Measurements from ENCODE around the gene LILRB3. TPM values are rescaled to one million over a fixed set of nuclear protein-coding genes. Genes with fewer than 3 reads are reported as not detected.
A peak's percentile ranks its signal among the peaks of the same experiment; 100 is the strongest.
"Not testable (repeated sequence)": the region's sequence is repeated elsewhere in the genome, so short reads cannot be mapped to it uniquely, and the experiment has no call there.

The LILRB3 gene
- total RNA-seq, 1 experiment from 2014 or later = not detected

DNA sequence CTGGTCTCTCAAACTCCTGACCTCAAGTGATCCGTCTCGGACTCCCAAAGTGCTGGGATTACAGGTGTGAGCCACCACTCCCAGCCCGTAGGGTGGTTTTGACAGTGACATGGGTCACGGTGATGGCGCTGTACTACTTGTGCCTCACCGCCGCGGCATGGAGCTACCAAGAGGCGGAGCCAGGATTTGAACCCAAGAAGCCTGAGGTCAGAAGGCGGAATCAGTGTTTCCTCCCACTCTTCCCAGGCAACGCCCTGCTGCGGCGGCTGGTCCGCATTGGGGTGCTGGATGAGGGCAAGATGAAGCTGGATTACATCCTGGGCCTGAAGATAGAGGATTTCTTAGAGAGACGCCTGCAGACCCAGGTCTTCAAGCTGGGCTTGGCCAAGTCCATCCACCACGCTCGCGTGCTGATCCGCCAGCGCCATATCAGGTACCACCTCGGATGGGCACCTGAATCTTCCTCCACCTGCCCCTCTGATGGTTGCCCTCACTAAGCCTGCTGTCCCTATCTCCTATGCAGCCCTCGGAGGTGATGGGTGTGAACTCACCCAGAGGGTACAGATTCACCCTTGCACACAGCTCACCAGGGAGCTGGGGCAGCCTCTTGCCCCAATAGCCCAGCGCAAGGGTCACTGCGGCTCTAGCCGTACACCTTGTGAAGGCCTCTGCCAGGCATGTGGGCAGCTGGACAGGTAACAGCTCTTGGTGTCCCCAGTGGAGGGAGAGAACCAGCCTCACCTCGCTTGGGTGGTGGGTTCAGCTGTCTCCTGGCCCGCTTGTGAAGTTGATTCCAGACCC lies 16.6 kb downstream of the LILRB3 start:
- Histone ChIP-seq H3K36me3 (peaks cover 92% of the 10 kb centered on the region), H3K4me3 (no peak overlapping the region), H3K27me3 (no peaks in the 10 kb centered on the region), H3K9me3 (no peaks in the 10 kb centered on the region)
- no peak for DNase-seq

DNA sequence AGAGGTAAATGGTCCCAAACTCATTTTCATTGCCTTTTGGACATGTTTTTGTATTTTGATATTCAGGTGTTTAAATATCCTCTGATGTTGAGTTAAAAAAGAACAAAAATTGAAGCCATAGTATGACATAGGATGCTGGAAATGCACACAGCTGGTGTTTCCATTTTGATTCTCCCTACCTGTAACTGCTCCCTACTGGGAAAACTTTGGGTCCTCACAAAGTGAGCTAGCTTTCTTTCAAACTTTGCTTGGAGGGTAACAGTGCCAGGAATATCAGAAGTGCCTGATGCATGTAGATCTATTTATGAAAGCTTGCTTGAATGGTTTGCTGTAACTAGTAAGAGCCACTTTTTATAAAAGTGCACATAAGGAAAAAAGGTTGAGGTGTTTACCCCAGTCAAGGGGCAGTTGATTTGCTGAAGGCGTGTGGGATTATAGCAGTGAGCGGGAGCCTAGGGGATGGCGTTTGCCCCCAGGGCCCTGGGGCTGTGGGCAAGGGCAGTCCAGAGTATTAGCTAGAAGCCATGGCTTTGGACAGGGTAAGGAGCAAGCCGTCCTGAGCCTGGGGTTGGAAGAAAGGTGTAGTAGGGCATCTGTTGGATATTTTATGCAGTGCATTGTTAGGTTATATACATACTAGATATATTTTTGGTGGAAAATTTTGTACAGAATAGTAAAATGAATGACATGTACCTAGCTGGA lies 17.9 kb downstream of the LILRB3 start:
- H3K9me3 ChIP-seq = no peaks in the 10 kb centered on the region
- no peak for DNase-seq
- H3K4me3 ChIP-seq = peak overlapping the region; percentile 82; the same call in 1 of the 2 replicates
- peaks cover 91% of the 10 kb centered on the region for H3K36me3 ChIP-seq
- H3K27me3 ChIP-seq = no peaks in the 10 kb centered on the region

DNA sequence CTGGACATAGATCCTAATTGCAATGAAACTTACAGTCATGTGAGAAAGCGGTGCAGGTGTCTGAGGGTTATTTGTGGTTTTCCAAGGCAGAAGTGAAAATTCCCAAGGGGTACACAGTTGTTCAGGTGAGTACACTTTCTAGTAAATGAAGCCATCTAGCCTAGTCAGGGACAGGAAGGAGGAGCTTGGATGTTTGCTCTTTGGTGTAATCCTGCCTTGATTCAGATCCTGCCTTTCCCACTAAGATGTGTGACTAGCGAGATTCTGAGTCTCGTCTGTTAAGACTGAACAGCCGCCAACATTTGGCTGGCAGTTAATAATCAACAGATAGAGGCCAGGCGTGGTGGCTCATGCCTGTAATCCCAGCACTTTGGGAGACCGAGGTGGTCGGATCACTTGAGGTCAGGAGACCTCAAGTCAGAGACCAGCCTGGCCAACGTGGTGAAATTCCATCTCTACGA lies 19.6 kb downstream of the LILRB3 start:
- H3K27me3 ChIP-seq = no peaks in the 10 kb centered on the region
- peaks cover 75% of the 10 kb centered on the region for H3K36me3 ChIP-seq
- H3K4me3 ChIP-seq = peak overlapping the region; percentile 82
- DNase-seq = peak; percentile 66
- H3K9me3 ChIP-seq = no peaks in the 10 kb centered on the region

DNA sequence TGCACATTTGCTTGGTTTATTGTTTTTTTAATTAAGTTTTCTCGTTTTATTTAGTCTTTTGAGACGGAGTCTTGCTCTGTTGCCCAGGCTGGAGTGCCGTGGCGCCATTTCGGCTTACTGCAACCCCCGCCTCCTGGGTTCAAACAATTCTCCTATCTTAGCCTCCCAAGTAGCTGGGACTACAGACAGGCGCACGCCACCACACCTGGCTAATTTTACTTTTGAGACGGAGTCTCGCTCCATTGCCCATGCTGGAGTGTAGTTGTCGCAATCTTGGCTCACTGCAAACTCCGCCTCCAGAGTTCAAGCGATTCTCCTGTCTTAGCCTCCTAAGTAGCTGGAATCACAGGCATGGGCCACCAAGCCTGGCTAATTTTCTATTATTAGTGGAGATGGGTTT lies 20.8 kb downstream of the LILRB3 start:
- Histone ChIP-seq H3K9me3 (no peaks in the 10 kb centered on the region), H3K36me3 (peaks cover 63% of the 10 kb centered on the region), H3K27me3 (no peaks in the 10 kb centered on the region), H3K4me3 (peak overlapping the region; percentile 82)
- DNase-seq = no peak

DNA sequence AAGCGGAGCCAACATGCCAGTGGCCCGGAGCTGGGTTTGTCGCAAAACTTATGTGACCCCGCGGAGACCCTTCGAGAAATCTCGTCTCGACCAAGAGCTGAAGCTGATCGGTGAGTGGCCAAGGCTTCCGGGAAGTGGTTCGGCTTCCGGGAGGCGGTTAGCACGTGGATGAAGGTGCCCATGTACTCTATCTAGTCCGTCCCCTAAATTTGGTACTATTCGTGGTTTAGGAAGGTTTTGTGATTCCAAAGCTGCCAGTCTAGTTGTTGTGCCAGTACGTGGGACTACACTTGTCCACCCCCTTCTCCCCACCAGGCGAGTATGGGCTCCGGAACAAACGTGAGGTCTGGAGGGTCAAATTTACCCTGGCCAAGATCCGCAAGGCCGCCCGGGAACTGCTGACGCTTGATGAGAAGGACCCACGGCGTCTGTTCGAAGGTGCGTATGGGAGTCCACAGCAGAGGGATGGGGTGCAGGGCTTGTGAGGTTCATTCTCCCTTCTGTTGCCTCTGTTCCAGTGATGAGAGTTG lies 21.6 kb downstream of the LILRB3 start:
- Histone ChIP-seq H3K4me3 (peak overlapping the region; percentile 82), H3K36me3 (peaks cover 56% of the 10 kb centered on the region), H3K9me3 (no peaks in the 10 kb centered on the region), H3K27me3 (no peaks in the 10 kb centered on the region)
- DNase-seq = no peak

DNA sequence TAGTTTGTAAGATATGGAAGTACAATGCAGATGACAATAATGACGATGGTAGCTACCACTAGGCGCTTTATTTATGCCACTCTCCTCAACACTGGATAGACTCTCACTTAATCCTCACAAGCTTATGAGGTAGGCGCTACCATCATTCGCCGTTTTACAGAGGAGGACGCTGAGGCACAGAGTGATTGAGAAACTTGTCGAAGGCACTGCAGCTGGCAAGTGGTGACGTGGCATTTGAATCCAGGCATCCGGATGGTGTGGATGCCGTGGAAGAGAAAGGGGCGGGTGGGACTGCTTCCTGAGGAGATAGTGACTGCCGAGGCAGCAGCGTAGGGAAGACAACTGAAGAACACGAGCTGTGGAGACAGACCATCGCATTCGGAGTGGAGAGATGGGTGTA lies 23.4 kb downstream of the LILRB3 start:
- DNase-seq = no peak
- Histone ChIP-seq H3K4me3 (no peak overlapping the region), H3K27me3 (no peaks in the 10 kb centered on the region), H3K36me3 (peaks cover 44% of the 10 kb centered on the region), H3K9me3 (no peaks in the 10 kb centered on the region)

DNA sequence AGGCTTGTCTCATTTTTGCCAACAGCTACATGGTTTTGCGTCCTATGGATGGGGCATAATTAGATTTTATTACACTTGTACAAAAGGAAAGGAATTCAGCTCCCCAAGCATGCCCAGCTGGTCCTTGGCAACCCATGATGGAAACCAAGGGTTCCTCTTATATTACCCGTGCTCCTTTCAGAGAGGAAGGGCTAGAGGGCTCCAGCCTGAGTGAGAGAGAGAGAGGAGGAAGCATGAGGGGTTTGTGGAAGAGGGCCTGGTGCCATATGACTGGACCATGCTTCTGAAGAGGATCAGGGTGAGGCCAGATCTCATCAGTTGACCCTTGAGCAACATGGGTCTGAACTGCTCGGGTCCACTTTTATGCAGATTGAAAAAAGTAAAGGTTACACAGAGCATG lies 25.7 kb downstream of the LILRB3 start:
- Histone ChIP-seq H3K9me3 (no peaks in the 10 kb centered on the region), H3K36me3 (peaks cover 36% of the 10 kb centered on the region), H3K27me3 (no peaks in the 10 kb centered on the region), H3K4me3 (no peak overlapping the region)
- no peak for DNase-seq

DNA sequence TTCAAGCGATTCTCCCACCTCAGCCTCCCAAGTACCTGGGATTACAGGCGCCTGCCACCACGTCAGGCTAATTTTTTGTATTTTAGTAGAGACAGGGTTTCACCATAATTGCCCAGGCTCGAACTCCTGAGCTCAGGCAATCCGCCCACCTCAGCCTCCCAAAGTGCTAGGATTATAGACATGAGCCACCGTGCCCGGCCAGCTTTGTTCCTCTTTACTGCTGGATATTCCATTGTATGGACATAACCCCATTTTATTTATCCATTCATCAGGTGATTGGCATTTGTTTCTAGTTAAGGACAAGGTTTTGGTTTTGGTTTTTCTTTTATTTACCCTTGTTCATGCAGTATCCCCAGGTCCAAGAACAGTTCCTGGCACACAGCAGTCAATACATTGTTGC lies 26.3 kb downstream of the LILRB3 start:
- H3K9me3 ChIP-seq = no peaks in the 10 kb centered on the region
- H3K36me3 ChIP-seq = peaks cover 31% of the 10 kb centered on the region
- no peaks in the 10 kb centered on the region for H3K27me3 ChIP-seq
- DNase-seq = peak; percentile 77
- no peak overlapping the region for H3K4me3 ChIP-seq

DNA sequence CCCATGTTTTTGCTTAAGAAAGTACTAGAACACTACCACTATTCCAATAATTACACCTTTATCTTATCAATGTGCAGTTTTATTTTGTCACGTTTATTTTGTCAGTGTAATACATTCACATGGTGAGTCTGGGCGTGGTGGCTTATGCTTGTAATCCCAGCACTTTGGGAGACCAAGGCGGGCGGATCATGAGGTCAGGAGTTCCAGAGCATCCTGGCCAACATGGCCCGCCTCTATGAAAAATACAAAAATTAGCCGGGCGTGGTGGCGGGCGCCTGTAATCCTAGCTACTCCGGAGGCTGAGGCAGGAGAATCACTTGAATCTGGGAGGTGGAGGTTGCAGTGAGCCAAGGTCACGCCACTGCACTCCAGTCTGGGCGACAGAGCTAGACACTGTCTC lies 28.3 kb downstream of the LILRB3 start:
- not testable (repeated sequence) for DNase-seq, H3K27me3 ChIP-seq, H3K4me3 ChIP-seq, H3K9me3 ChIP-seq
- peaks cover 22% of the 10 kb centered on the region for H3K36me3 ChIP-seq

DNA sequence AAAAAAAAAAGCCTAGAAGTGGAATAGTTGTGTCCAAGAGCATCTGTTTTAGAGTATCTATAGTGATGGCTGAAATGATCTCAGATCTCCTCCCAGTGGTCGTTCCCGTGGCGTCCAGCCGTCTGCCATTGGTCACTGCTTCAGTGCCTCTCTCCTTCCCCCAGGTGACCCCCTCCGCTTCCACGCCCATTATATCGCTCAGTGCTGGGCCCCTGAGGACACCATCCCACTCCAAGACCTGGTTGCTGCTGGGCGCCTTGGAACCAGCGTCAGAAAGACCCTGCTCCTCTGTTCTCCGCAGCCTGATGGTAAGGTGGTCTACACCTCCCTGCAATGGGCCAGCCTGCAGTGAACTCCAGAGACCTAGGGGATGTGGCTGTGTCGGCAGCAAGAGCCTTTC lies 29.8 kb downstream of the LILRB3 start:
- Histone ChIP-seq H3K9me3 (no peaks in the 10 kb centered on the region), H3K27me3 (no peaks in the 10 kb centered on the region), H3K4me3 (no peak overlapping the region), H3K36me3 (peaks cover 22% of the 10 kb centered on the region)
- DNase-seq = no peak

DNA sequence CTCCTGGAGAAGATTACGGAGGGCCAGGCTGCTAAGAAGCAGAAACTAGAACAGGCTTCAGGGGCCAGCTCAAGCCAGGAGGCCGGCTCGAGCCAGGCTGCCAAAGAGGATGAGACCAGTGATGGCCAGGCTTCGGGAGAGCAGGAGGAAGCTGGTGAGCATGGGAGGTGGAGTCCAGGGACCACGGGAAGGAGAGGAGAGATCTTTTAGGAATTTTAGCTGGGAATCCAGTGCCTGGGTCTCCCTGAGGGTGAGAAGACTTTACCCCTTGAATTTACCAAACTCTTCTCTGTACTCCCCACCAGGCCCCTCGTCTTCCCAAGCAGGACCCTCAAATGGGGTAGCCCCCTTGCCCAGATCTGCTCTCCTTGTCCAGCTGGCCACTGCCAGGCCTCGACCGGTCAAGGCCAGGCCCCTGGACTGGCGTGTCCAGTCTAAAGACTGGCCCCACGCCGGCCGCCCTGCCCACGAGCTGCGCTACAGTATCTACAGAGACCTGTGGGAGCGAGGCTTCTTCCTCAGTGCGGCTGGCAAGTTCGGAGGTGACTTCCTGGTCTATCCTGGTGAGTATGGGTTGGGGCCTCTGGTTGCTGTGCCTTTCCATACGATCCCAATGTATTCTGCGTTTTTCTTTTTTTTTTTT lies 30.9 kb downstream of the LILRB3 start:
- Histone ChIP-seq H3K4me3 (peak overlapping the region; percentile 84), H3K9me3 (no peaks in the 10 kb centered on the region), H3K27me3 (no peaks in the 10 kb centered on the region), H3K36me3 (peaks cover 22% of the 10 kb centered on the region)
- DNase-seq = no peak

DNA sequence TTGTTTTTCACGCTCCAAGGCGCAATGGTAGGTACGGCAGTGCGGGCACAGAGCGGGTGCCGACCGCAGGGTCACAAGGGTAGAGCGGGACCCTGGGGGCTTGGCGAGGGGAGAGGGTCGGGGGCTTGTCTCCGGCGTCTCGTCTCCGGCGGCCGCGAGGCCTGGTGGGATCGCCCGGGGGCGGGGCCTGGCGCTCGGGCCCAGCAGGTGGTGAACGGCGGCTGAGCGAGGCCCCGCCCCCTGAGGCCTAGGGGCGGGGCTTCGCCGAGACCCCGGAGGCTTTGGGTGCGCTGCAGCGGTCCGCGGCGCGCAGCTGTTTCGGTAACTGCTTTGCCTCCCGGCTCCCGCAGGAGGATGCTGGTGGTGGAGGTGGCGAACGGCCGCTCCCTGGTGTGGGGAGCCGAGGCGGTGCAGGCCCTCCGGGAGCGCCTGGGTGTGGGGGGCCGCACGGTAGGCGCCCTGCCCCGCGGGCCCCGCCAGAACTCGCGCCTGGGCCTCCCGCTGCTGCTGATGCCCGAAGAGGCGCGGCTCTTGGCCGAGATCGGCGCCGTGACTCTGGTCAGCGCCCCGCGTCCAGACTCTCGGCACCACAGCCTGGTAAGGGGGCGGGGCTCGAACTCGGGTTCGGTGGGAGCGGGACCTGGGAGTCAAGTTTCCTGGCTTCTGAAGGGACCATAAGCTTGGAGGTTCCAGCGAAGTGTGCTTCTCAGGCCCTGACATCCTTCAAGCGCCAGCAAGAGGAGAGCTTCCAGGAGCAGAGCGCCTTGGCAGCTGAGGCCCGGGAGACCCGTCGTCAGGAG lies 31.6 kb downstream of the LILRB3 start, which contains the start of gene TSEN34:
Gene TSEN34 (plus strand): TSS at position 298 of the 800 bp plus-strand sequence. CDS start 57 bp downstream, at position 355.
- no peaks in the 10 kb centered on the region for H3K27me3 ChIP-seq
- peak; percentile 81 for DNase-seq
- peaks cover 26% of the 10 kb centered on the region for H3K36me3 ChIP-seq
- H3K4me3 ChIP-seq = peak within 1 kb of the TSS; percentile 84
- no peaks in the 10 kb centered on the region for H3K9me3 ChIP-seq

DNA sequence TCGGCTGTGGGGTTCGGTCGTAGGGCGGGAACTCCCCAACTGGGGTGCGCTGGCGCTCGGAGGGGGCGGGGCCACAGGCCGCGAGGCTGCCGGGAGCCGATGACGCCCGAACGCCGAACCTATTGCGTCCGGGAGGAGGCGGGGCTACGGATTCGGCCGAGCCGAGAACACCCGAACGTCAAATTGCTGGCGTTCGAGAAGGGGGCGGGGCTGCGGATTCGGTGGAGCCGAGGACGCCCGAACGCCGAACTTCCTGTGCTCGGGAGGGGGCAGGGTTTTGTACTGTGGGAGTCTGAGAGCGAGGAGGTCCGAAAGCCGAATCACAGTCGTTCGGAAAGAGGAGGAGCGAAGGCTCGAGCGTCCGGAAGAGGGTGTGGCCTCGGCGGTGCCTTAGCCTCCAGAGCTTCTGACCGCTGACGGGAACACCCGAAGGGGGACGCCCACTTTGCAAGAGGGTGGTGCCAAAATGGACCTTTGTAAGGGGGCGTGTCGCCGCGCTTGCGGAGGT lies 32.2 kb downstream of the LILRB3 start:
- H3K4me3 ChIP-seq = peak overlapping the region; percentile 84
- DNase-seq = peak; percentile 98
- peaks cover 28% of the 10 kb centered on the region for H3K36me3 ChIP-seq
- no peaks in the 10 kb centered on the region for H3K27me3 ChIP-seq
- H3K9me3 ChIP-seq = no peaks in the 10 kb centered on the region

DNA sequence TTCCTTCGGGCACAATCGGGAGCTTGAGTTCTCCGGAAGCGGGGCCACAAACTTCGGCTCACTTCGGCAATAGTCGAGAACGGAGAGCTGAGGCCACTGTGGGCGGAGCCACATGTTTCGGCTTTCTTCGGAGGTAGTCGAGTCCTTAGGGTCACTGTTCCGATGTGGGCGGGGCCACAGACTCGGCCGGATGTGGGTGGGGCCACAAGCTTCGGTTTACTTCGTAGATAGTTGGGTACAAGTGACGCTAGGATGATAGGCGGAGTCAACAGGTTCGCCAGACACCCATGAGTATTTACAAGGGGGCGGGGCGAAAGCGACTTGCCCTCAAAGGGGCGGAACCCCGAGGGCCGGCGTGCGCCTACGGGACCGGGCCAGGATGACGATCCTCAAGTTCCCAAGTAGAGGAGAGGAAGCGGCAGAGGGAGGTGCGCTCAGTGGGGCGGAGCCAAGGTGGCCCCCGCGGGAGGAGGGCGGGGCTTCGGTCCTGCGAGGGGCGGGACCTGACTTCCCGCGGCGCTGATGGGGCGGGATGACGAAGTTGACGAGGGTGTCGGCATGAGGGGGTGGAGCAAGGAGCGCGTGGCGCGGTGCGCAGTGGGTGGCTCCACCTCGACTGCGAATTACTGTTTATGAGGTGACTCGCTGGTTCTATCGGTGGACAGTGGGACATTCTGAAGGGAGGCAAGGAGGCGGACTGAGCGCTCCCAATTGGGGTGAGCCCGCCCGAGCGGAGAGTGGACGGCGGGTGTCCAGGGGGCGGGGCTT lies 32.9 kb downstream of the LILRB3 start:
- H3K36me3 ChIP-seq = peaks cover 24% of the 10 kb centered on the region
- no peaks in the 10 kb centered on the region for H3K9me3 ChIP-seq
- H3K4me3 ChIP-seq = peak overlapping the region; percentile 84
- H3K27me3 ChIP-seq = no peaks in the 10 kb centered on the region
- DNase-seq = peak; percentile 99

DNA sequence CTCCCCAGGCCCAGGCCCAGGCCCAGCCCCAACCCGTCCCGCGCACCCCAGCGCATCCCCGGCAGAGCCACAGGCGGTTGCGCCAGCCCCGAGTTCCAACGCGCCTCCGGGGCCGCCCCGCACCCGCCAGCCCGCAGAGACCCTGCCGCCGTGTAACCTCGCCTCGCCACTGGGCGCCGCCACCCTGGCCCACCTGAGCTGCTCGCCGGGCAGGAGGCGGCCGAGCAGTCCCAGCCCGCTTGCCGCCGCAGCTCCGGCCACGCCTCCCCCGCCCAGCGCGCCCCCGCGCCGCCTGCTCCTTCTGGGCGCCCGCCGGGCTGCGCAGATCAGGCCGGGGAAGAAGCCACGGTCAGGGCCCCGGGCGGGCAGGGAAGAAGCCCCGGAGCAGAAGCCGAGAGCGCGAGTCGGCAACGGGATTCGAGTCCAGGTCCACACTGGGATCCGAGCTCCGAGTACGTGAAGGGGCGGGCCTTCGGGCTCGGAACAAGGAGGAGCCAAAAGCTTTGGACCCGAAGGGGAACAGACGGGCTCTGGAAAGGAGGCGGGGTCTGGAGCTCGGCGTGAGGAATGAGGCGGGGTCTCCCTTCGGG lies 33.6 kb downstream of the LILRB3 start, which contains the start of gene MBOAT7:
Gene MBOAT7 (minus strand): TSS at position 436 of the 590 bp plus-strand sequence. CDS start 1,072 bp downstream, outside the sequence.
- no peaks in the 10 kb centered on the region for H3K9me3 ChIP-seq
- H3K36me3 ChIP-seq = peaks cover 21% of the 10 kb centered on the region
- DNase-seq = no peak
- peak within 1 kb of the TSS; percentile 84 for H3K4me3 ChIP-seq
- H3K27me3 ChIP-seq = no peaks in the 10 kb centered on the region

All from MG63 (cell line).